Measurements from ENCODE around the gene FKBP1A. TPM values are rescaled to one million over a fixed set of nuclear protein-coding genes. Genes with fewer than 3 reads are reported as not detected.

Gene FKBP1A
- total and polyA plus RNA-seq, 9 of the 15 experiments (the other 6 are each of a cell fraction or from before 2014, with no cell fraction given), result 48.8 to 502 (median 89.6) TPM

DNA sequence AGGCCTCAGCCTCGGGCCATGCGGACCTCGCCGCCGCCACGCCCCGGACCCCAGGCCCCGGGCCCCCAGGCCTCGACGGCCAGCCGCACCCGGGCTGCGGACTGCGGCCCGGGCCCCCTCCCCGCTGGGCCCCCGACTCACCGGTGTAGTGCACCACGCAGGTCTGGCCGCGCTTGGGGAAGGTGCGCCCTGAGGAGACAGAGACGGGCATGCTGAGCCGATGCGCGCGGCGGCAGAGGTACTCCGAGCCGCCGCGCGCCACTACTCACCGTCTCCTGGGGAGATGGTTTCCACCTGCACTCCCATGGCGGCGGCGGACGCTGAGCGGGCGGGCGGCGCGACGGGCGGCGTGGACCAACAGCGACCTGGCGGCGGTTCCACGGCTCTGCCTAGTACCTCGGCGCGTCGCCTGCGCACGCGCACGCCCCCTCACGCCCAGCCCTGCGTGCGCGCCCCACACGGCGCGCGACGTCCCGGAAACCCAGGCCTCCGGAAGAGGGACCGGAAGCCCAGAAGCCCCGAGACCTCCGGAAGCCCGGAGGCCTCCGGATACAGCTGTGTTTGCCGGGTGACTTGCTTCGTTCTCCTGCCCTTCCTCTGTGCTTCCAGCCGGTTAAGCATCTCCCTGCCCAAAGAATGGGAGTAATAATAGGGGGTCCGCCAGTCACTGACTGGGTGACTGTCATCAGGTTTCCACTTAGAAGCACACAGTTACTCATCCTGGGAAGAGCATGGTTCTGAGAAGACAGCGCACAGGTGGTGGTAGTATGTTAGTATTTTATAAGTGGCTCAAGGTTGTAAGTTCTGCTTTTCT lies at the start of gene FKBP1A (continued):
- TF ChIP-seq, protein P1, sequence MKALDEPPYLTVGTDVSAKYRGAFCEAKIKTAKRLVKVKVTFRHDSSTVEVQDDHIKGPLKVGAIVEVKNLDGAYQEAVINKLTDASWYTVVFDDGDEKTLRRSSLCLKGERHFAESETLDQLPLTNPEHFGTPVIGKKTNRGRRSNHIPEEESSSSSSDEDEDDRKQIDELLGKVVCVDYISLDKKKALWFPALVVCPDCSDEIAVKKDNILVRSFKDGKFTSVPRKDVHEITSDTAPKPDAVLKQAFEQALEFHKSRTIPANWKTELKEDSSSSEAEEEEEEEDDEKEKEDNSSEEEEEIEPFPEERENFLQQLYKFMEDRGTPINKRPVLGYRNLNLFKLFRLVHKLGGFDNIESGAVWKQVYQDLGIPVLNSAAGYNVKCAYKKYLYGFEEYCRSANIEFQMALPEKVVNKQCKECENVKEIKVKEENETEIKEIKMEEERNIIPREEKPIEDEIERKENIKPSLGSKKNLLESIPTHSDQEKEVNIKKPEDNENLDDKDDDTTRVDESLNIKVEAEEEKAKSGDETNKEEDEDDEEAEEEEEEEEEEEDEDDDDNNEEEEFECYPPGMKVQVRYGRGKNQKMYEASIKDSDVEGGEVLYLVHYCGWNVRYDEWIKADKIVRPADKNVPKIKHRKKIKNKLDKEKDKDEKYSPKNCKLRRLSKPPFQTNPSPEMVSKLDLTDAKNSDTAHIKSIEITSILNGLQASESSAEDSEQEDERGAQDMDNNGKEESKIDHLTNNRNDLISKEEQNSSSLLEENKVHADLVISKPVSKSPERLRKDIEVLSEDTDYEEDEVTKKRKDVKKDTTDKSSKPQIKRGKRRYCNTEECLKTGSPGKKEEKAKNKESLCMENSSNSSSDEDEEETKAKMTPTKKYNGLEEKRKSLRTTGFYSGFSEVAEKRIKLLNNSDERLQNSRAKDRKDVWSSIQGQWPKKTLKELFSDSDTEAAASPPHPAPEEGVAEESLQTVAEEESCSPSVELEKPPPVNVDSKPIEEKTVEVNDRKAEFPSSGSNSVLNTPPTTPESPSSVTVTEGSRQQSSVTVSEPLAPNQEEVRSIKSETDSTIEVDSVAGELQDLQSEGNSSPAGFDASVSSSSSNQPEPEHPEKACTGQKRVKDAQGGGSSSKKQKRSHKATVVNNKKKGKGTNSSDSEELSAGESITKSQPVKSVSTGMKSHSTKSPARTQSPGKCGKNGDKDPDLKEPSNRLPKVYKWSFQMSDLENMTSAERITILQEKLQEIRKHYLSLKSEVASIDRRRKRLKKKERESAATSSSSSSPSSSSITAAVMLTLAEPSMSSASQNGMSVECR (CRISPR knock-in tag; IDR thresholded peaks at IDR 0.05), result peak; percentile 89
- peak; percentile 67; the same call in 1 of the 2 replicates for TF ChIP-seq RB1 (IDR thresholded peaks at IDR 0.05; ENCODE audit: low read depth)
- TF ChIP-seq NBN (IDR thresholded peaks at IDR 0.05; ENCODE audit: low read depth), result no peak
- TF ChIP-seq SIX5 (IDR thresholded peaks at IDR 0.05; ENCODE audit: borderline replicate concordance in 1 of 2, insufficient read depth in 1 of 2, low read depth in 1 of 2, low read length in 2 of 2), result peak; percentile 53 to 63; a peak in 2 of 4 replicates
- TF ChIP-seq ARID2 (IDR thresholded peaks at IDR 0.05), result no peak
- TF ChIP-seq SIN3B (IDR thresholded peaks at IDR 0.05; ENCODE audit: low read depth), result no peak
- no peak for TF ChIP-seq CBX8 (IDR thresholded peaks at IDR 0.05; ENCODE audit: borderline replicate concordance, extremely low read depth, low read depth, low read length, poor library complexity, severe bottlenecking)
- TF ChIP-seq FOXJ3 (CRISPR knock-in tag; IDR thresholded peaks at IDR 0.05), result no peak
- TF ChIP-seq, protein P2, sequence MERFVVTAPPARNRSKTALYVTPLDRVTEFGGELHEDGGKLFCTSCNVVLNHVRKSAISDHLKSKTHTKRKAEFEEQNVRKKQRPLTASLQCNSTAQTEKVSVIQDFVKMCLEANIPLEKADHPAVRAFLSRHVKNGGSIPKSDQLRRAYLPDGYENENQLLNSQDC (CRISPR knock-in tag; IDR thresholded peaks at IDR 0.05), result no peak
- TF ChIP-seq, protein P3, sequence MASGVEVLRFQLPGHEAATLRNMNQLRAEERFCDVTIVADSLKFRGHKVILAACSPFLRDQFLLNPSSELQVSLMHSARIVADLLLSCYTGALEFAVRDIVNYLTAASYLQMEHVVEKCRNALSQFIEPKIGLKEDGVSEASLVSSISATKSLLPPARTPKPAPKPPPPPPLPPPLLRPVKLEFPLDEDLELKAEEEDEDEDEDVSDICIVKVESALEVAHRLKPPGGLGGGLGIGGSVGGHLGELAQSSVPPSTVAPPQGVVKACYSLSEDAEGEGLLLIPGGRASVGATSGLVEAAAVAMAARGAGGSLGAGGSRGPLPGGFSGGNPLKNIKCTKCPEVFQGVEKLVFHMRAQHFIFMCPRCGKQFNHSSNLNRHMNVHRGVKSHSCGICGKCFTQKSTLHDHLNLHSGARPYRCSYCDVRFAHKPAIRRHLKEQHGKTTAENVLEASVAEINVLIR (CRISPR knock-in tag; IDR thresholded peaks at IDR 0.05), result no peak

Measured in K562 (cell line).